Measurements from ENCODE around the gene CALCOCO1. TPM values are rescaled to one million over a fixed set of nuclear protein-coding genes. Genes with fewer than 3 reads are reported as not detected.

Gene CALCOCO1
- total and polyA plus RNA-seq, 2 of the 13 experiments (the other 11 are each of a cell fraction or from before 2014, with no cell fraction given): 7.7 to 47.7 TPM

DNA sequence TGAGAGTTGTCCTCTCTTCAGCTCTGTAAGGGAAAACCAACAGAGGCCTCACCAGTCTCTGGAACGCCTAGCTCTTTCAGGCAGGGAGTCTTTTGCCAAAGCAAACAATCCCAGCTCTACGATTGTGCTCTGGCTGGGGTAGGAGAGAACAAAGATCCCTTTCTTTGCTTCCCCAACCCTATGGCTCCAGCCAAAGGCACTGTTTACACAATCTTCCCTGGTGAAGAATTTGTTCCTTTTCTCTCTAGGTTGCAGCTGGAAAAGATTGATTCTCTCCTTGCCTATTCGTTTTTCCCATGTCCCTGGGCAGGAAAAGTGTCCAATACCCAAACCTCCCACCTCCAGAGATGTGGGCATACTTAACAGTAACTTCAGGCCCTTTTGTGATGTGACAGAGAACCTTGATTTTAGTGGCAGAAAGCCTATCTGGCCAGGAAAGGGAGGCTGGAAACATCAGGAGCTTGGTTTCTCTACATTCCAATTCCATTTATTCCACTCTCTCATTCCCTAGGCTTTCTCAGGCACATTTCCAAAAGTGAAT is 68.2 kb downstream of the CALCOCO1 start (continued):
- TF ChIP-seq, protein P1, sequence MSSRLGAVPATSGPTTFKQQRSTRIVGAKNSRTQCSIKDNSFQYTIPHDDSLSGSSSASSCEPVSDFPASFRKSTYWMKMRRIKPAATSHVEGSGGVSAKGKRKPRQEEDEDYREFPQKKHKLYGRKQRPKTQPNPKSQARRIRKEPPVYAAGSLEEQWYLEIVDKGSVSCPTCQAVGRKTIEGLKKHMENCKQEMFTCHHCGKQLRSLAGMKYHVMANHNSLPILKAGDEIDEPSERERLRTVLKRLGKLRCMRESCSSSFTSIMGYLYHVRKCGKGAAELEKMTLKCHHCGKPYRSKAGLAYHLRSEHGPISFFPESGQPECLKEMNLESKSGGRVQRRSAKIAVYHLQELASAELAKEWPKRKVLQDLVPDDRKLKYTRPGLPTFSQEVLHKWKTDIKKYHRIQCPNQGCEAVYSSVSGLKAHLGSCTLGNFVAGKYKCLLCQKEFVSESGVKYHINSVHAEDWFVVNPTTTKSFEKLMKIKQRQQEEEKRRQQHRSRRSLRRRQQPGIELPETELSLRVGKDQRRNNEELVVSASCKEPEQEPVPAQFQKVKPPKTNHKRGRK (CRISPR knock-in tag; IDR thresholded peaks at IDR 0.05): no peak
- TF ChIP-seq ZNF3 (CRISPR knock-in tag; IDR thresholded peaks at IDR 0.05) (no peak), ESRRA (CRISPR knock-in tag; IDR thresholded peaks at IDR 0.05; ENCODE audit: low read depth) (no peak), GTF2F1 (IDR thresholded peaks at IDR 0.05; ENCODE audit: low read length) (no peak), SNAPC2 (CRISPR knock-in tag; IDR thresholded peaks at IDR 0.05) (no peak), RARA (CRISPR knock-in tag; IDR thresholded peaks at IDR 0.05) (no peak; the same call in 1 of the 2 replicates), PLRG1 (conservative IDR thresholded peaks at IDR 0.05) (no peak), HOXA3 (CRISPR knock-in tag; IDR thresholded peaks at IDR 0.05) (peak; percentile 49; the same call in 1 of the 2 replicates), MXI1 (IDR thresholded peaks at IDR 0.05; ENCODE audit: borderline replicate concordance, low read depth, low read length) (no peak; the same call in 2 of the 3 replicates), ZNF33A (CRISPR knock-in tag; IDR thresholded peaks at IDR 0.05; ENCODE audit: borderline replicate concordance) (no peak), ZNF24 (IDR thresholded peaks at IDR 0.05) (no peak), RFXAP (CRISPR knock-in tag; IDR thresholded peaks at IDR 0.05; ENCODE audit: borderline replicate concordance) (no peak; the same call in 1 of the 2 replicates), ZNF572 (CRISPR knock-in tag; IDR thresholded peaks at IDR 0.05) (no peak), ZNF143 (CRISPR knock-in tag; IDR thresholded peaks at IDR 0.05) (no peak), ZNF30 (CRISPR knock-in tag; IDR thresholded peaks at IDR 0.05) (no peak), ZNF549 (CRISPR knock-in tag; IDR thresholded peaks at IDR 0.05) (no peak), CHD2 (IDR thresholded peaks at IDR 0.05; ENCODE audit: low read depth, low read length) (no peak), ZNF329 (CRISPR knock-in tag; IDR thresholded peaks at IDR 0.05; ENCODE audit: low read depth) (no peak), ZBTB1 (CRISPR knock-in tag; IDR thresholded peaks at IDR 0.05; ENCODE audit: borderline replicate concordance) (no peak)
- TF ChIP-seq, protein P2, sequence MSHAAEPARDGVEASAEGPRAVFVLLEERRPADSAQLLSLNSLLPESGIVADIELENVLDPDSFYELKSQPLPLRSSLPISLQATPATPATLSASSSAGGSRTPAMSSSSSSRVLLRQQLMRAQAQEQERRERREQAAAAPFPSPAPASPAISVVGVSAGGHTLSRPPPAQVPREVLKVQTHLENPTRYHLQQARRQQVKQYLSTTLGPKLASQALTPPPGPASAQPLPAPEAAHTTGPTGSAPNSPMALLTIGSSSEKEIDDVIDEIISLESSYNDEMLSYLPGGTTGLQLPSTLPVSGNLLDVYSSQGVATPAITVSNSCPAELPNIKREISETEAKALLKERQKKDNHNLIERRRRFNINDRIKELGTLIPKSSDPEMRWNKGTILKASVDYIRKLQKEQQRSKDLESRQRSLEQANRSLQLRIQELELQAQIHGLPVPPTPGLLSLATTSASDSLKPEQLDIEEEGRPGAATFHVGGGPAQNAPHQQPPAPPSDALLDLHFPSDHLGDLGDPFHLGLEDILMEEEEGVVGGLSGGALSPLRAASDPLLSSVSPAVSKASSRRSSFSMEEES (CRISPR knock-in tag; IDR thresholded peaks at IDR 0.05): peak; percentile 54; the same call in 1 of the 2 replicates
- TF ChIP-seq, protein P3, sequence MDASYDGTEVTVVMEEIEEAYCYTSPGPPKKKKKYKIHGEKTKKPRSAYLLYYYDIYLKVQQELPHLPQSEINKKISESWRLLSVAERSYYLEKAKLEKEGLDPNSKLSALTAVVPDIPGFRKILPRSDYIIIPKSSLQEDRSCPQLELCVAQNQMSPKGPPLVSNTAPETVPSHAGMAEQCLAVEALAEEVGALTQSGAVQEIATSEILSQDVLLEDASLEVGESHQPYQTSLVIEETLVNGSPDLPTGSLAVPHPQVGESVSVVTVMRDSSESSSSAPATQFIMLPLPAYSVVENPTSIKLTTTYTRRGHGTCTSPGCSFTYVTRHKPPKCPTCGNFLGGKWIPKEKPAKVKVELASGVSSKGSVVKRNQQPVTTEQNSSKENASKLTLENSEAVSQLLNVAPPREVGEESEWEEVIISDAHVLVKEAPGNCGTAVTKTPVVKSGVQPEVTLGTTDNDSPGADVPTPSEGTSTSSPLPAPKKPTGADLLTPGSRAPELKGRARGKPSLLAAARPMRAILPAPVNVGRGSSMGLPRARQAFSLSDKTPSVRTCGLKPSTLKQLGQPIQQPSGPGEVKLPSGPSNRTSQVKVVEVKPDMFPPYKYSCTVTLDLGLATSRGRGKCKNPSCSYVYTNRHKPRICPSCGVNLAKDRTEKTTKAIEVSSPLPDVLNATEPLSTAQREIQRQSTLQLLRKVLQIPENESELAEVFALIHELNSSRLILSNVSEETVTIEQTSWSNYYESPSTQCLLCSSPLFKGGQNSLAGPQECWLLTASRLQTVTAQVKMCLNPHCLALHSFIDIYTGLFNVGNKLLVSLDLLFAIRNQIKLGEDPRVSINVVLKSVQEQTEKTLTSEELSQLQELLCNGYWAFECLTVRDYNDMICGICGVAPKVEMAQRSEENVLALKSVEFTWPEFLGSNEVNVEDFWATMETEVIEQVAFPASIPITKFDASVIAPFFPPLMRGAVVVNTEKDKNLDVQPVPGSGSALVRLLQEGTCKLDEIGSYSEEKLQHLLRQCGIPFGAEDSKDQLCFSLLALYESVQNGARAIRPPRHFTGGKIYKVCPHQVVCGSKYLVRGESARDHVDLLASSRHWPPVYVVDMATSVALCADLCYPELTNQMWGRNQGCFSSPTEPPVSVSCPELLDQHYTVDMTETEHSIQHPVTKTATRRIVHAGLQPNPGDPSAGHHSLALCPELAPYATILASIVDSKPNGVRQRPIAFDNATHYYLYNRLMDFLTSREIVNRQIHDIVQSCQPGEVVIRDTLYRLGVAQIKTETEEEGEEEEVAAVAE (CRISPR knock-in tag; IDR thresholded peaks at IDR 0.05; ENCODE audit: borderline replicate concordance): no peak
- TF ChIP-seq, protein P4, sequence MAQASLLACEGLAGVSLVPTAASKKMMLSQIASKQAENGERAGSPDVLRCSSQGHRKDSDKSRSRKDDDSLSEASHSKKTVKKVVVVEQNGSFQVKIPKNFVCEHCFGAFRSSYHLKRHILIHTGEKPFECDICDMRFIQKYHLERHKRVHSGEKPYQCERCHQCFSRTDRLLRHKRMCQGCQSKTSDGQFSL (CRISPR knock-in tag; IDR thresholded peaks at IDR 0.05): no peak
- TF ChIP-seq, protein P5, sequence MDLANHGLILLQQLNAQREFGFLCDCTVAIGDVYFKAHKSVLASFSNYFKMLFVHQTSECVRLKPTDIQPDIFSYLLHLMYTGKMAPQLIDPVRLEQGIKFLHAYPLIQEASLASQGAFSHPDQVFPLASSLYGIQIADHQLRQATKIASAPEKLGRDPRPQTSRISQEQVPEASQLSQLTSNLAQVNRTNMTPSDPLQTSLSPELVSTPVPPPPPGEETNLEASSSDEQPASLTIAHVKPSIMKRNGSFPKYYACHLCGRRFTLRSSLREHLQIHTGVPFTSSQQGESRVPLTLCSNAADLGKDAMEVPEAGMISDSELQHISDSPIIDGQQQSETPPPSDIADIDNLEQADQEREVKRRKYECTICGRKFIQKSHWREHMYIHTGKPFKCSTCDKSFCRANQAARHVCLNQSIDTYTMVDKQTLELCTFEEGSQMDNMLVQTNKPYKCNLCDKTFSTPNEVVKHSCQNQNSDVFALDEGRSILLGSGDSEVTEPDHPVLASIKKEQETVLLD (CRISPR knock-in tag; IDR thresholded peaks at IDR 0.05; ENCODE audit: low read depth): no peak

All from HepG2 (cell line).